ENCODE results near the gene SELENON.

Gene SELENON

GRCh38 chr1:25772692-25773245 lies 27.2 kb upstream of the SELENON start:
- Histone ChIP-seq H4K91ac (ENCODE audit: low read depth, low read length) (no peak overlapping the region), H4K12ac (ENCODE audit: low read depth, low read length) (no peak overlapping the region), H2BK120ac (ENCODE audit: insufficient read depth, low read length, poor library complexity) (no peak overlapping the region), H3K27me3 (ENCODE audit: insufficient read depth, low read length) (no peaks in the 10 kb centered on the region), H3K79me2 (ENCODE audit: control insufficient read depth, insufficient read depth, low read length, poor library complexity) (no peaks in the 10 kb centered on the region), H3K4me2 (ENCODE audit: low read length) (no peak overlapping the region), H3K4me1 (ENCODE audit: control insufficient read depth in 1 of 2, insufficient read depth in 2 of 2, low read length in 2 of 2) (peaks cover 8 to 12% of the 10 kb centered on the region in 2 experiments), H3K4me3 (ENCODE audit: low read depth, low read length) (no peak overlapping the region), H3K4ac (ENCODE audit: low read depth, low read length) (no peak overlapping the region), H2BK5ac (ENCODE audit: low read depth, low read length, poor library complexity) (no peak overlapping the region), H2AK5ac (ENCODE audit: low read length) (no peak overlapping the region), H3K9ac (ENCODE audit: low read length) (no peak overlapping the region), H4K8ac (ENCODE audit: low read depth, low read length) (no peak overlapping the region), H3K79me1 (ENCODE audit: low read length) (no peaks in the 10 kb centered on the region), H2AFZ (ENCODE audit: insufficient read depth, low read length, poor library complexity) (no peak overlapping the region), H3K18ac (ENCODE audit: low read length) (no peak overlapping the region), H3K23ac (ENCODE audit: low read length) (no peak overlapping the region), H3K9me3 (ENCODE audit: insufficient read depth, low read depth, low read length) (peaks cover 4% of the 10 kb centered on the region), H3K27ac (ENCODE audit: low read depth, low read length) (no peak overlapping the region), H3K36me3 (ENCODE audit: control insufficient read depth in 1 of 2, insufficient read depth in 2 of 2, low read length in 2 of 2) (no peaks in the 10 kb centered on the region), H3K14ac (ENCODE audit: low read length) (no peak overlapping the region), H2BK12ac (ENCODE audit: low read length) (no peak overlapping the region)
- peak in 1 of 2 donors; percentile 55 for DNase-seq
- WGBS (ENCODE audit: extremely low coverage, insufficient coverage, insufficient read length) = no CpG with 5 or more reads among the region's 5 CpGs

GRCh38 chr1:25773441-25774125 lies 26.4 kb upstream of the SELENON start:
- no peaks in the 10 kb centered on the region for H3K36me3 ChIP-seq (ENCODE audit: control insufficient read depth in 1 of 2, insufficient read depth in 2 of 2, low read length in 2 of 2)
- H3K27ac ChIP-seq (ENCODE audit: low read depth, low read length) = no peak overlapping the region
- H3K4me2 ChIP-seq (ENCODE audit: low read length) = no peak overlapping the region
- H3K14ac ChIP-seq (ENCODE audit: low read length) = no peak overlapping the region
- no peaks in the 10 kb centered on the region for H3K79me1 ChIP-seq (ENCODE audit: low read length)
- H3K23ac ChIP-seq (ENCODE audit: low read length) = no peak overlapping the region
- H2BK5ac ChIP-seq (ENCODE audit: low read depth, low read length, poor library complexity) = no peak overlapping the region
- DNase-seq = peak; percentile 58 to 68
- no peak overlapping the region for H3K4me3 ChIP-seq (ENCODE audit: low read depth, low read length)
- no peak overlapping the region for H2AFZ ChIP-seq (ENCODE audit: insufficient read depth, low read length, poor library complexity)
- H3K27me3 ChIP-seq (ENCODE audit: insufficient read depth, low read length) = no peaks in the 10 kb centered on the region
- no peak overlapping the region for H4K12ac ChIP-seq (ENCODE audit: low read depth, low read length)
- no CpG with 5 or more reads among the region's 4 CpGs for WGBS (ENCODE audit: extremely low coverage, insufficient coverage, insufficient read length)
- no peak overlapping the region for H3K9ac ChIP-seq (ENCODE audit: low read length)
- H2AK5ac ChIP-seq (ENCODE audit: low read length) = no peak overlapping the region
- H3K4ac ChIP-seq (ENCODE audit: low read depth, low read length) = no peak overlapping the region
- H4K8ac ChIP-seq (ENCODE audit: low read depth, low read length) = no peak overlapping the region
- H4K91ac ChIP-seq (ENCODE audit: low read depth, low read length) = no peak overlapping the region
- H3K9me3 ChIP-seq (ENCODE audit: insufficient read depth, low read depth, low read length) = peaks cover 4% of the 10 kb centered on the region
- no peak overlapping the region for H3K18ac ChIP-seq (ENCODE audit: low read length)
- peaks cover 8 to 12% of the 10 kb centered on the region in 2 experiments for H3K4me1 ChIP-seq (ENCODE audit: control insufficient read depth in 1 of 2, insufficient read depth in 2 of 2, low read length in 2 of 2)
- no peaks in the 10 kb centered on the region for H3K79me2 ChIP-seq (ENCODE audit: control insufficient read depth, insufficient read depth, low read length, poor library complexity)
- no peak overlapping the region for H2BK120ac ChIP-seq (ENCODE audit: insufficient read depth, low read length, poor library complexity)
- H2BK12ac ChIP-seq (ENCODE audit: low read length) = no peak overlapping the region

- no peak overlapping the region for H3K14ac ChIP-seq (ENCODE audit: low read length)
- H3K79me1 ChIP-seq (ENCODE audit: low read length) = no peaks in the 10 kb centered on the region
- no peak overlapping the region for H3K4me3 ChIP-seq (ENCODE audit: low read depth, low read length)
- H2AK5ac ChIP-seq (ENCODE audit: low read length) = no peak overlapping the region
- no peak overlapping the region for H3K4ac ChIP-seq (ENCODE audit: low read depth, low read length)
- H3K27ac ChIP-seq (ENCODE audit: low read depth, low read length) = no peak overlapping the region
- no peak overlapping the region for H3K18ac ChIP-seq (ENCODE audit: low read length)
- no peaks in the 10 kb centered on the region for H3K27me3 ChIP-seq (ENCODE audit: insufficient read depth, low read length)
- no peak overlapping the region for H3K9ac ChIP-seq (ENCODE audit: low read length)
- H2BK12ac ChIP-seq (ENCODE audit: low read length) = no peak overlapping the region
- H2BK120ac ChIP-seq (ENCODE audit: insufficient read depth, low read length, poor library complexity) = no peak overlapping the region
- no peak overlapping the region for H3K4me2 ChIP-seq (ENCODE audit: low read length)
- no peaks in the 10 kb centered on the region for H3K9me3 ChIP-seq (ENCODE audit: insufficient read depth, low read depth, low read length)
- no peaks in the 10 kb centered on the region for H3K36me3 ChIP-seq (ENCODE audit: control insufficient read depth in 1 of 2, insufficient read depth in 2 of 2, low read length in 2 of 2)
- H4K8ac ChIP-seq (ENCODE audit: low read depth, low read length) = no peak overlapping the region
- no peak overlapping the region for H3K23ac ChIP-seq (ENCODE audit: low read length)
- H2AFZ ChIP-seq (ENCODE audit: insufficient read depth, low read length, poor library complexity) = no peak overlapping the region
- no peak for DNase-seq
- WGBS (ENCODE audit: extremely low coverage, insufficient coverage, insufficient read length) = no CpG with 5 or more reads among the region's 13 CpGs
- H4K12ac ChIP-seq (ENCODE audit: low read depth, low read length) = no peak overlapping the region
- H2BK5ac ChIP-seq (ENCODE audit: low read depth, low read length, poor library complexity) = no peak overlapping the region
- H3K4me1 ChIP-seq (ENCODE audit: control insufficient read depth in 1 of 2, insufficient read depth in 2 of 2, low read length in 2 of 2) = peaks cover 8 to 12% of the 10 kb centered on the region in 2 experiments
- no peaks in the 10 kb centered on the region for H3K79me2 ChIP-seq (ENCODE audit: control insufficient read depth, insufficient read depth, low read length, poor library complexity)
- no peak overlapping the region for H4K91ac ChIP-seq (ENCODE audit: low read depth, low read length)
Measured at GRCh38 chr1:25774206-25774803, 25.7 kb upstream of the SELENON start.

GRCh38 chr1:25774921-25775771 lies 24.8 kb upstream of the SELENON start:
- Histone ChIP-seq H3K27me3 (ENCODE audit: insufficient read depth, low read length) (no peaks in the 10 kb centered on the region), H3K4me3 (ENCODE audit: low read depth, low read length) (no peak overlapping the region), H2BK12ac (ENCODE audit: low read length) (no peak overlapping the region), H3K4me2 (ENCODE audit: low read length) (no peak overlapping the region), H2AK5ac (ENCODE audit: low read length) (no peak overlapping the region), H3K27ac (ENCODE audit: low read depth, low read length) (no peak overlapping the region), H2AFZ (ENCODE audit: insufficient read depth, low read length, poor library complexity) (no peak overlapping the region), H3K9me3 (ENCODE audit: insufficient read depth, low read depth, low read length) (no peaks in the 10 kb centered on the region), H3K23ac (ENCODE audit: low read length) (no peak overlapping the region), H2BK5ac (ENCODE audit: low read depth, low read length, poor library complexity) (no peak overlapping the region), H3K36me3 (ENCODE audit: control insufficient read depth in 1 of 2, insufficient read depth in 2 of 2, low read length in 2 of 2) (no peaks in the 10 kb centered on the region), H2BK120ac (ENCODE audit: insufficient read depth, low read length, poor library complexity) (no peak overlapping the region), H4K91ac (ENCODE audit: low read depth, low read length) (no peak overlapping the region), H3K18ac (ENCODE audit: low read length) (no peak overlapping the region), H3K79me2 (ENCODE audit: control insufficient read depth, insufficient read depth, low read length, poor library complexity) (no peaks in the 10 kb centered on the region), H3K4me1 (ENCODE audit: control insufficient read depth in 1 of 2, insufficient read depth in 2 of 2, low read length in 2 of 2) (peaks cover 8 to 12% of the 10 kb centered on the region in 2 experiments), H3K14ac (ENCODE audit: low read length) (no peak overlapping the region), H4K8ac (ENCODE audit: low read depth, low read length) (no peak overlapping the region), H3K9ac (ENCODE audit: low read length) (no peak overlapping the region), H4K12ac (ENCODE audit: low read depth, low read length) (no peak overlapping the region), H3K79me1 (ENCODE audit: low read length) (no peaks in the 10 kb centered on the region), H3K4ac (ENCODE audit: low read depth, low read length) (no peak overlapping the region)
- DNase-seq = peak in 1 of 2 donors; percentile 10
- no CpG with 5 or more reads among the region's 16 CpGs for WGBS (ENCODE audit: extremely low coverage, insufficient coverage, insufficient read length)

Data from trophoblast cell (in vitro differentiated cells and primary cell).